Astrocyte (in vitro differentiated cells and primary cell): ENCODE measurements around the gene MYO1B.

ENCODE experiments used
- EZH2 ChIP-seq: IDR thresholded peaks from 2 replicates; pipeline ENCODE4 v1.6.1; 2012; ENCODE audit warnings: mild to moderate bottlenecking, low read length, inconsistent platforms; ENCODE audit not compliant: insufficient read depth
- TF ChIP-seq, protein P1 (sequence below): IDR thresholded peaks from 2 replicates; pipeline ENCODE4 v1.5.1; 2011; ENCODE audit warnings: low read depth, mild to moderate bottlenecking, inconsistent platforms, low read length, moderate library complexity; ENCODE audit not compliant: insufficient read depth

DNA sequence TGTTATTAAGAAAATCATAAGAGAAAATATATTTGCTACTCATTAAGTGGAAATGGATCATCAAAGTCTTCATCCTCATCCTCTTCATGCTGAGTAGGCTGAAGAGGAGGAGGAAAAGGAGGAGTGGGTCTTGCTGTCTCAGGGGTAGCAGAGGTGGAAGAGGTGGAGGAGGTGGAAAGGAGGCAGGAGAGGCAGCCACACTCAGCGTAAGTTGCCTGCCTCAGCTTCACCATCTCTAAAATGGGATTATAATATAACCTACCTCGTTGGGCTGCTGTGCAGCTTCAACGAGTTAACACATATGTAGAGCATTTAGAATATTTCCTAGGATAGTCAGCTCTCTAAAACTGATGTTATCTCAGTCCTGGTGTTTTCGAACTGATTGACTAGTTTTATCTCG, 4.3 kb upstream of the MYO1B start:
- TF ChIP-seq, protein P1, sequence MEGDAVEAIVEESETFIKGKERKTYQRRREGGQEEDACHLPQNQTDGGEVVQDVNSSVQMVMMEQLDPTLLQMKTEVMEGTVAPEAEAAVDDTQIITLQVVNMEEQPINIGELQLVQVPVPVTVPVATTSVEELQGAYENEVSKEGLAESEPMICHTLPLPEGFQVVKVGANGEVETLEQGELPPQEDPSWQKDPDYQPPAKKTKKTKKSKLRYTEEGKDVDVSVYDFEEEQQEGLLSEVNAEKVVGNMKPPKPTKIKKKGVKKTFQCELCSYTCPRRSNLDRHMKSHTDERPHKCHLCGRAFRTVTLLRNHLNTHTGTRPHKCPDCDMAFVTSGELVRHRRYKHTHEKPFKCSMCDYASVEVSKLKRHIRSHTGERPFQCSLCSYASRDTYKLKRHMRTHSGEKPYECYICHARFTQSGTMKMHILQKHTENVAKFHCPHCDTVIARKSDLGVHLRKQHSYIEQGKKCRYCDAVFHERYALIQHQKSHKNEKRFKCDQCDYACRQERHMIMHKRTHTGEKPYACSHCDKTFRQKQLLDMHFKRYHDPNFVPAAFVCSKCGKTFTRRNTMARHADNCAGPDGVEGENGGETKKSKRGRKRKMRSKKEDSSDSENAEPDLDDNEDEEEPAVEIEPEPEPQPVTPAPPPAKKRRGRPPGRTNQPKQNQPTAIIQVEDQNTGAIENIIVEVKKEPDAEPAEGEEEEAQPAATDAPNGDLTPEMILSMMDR: no peak
- TF ChIP-seq EZH2: no peak
